ENCODE measurements around the gene NFIA.

Gene NFIA

GRCh38 chr1:61419657-61420056 is 337.3 kb downstream of the NFIA start:
- TF ChIP-seq ZNF274 (IDR thresholded peaks at IDR 0.05; ENCODE audit: low read depth, low read length), result no peak
- no peak overlapping the region for H3K4me3 ChIP-seq (ENCODE audit: low read length)

- TF ChIP-seq ZNF274 (IDR thresholded peaks at IDR 0.05; ENCODE audit: low read depth, low read length), result no peak
- H3K4me3 ChIP-seq (ENCODE audit: low read length), result no peak overlapping the region
These were observed 337.9 kb downstream of the NFIA start for GRCh38 chr1:61420243-61420642.

- no peak for TF ChIP-seq ZNF274 (IDR thresholded peaks at IDR 0.05; ENCODE audit: low read depth, low read length)
- no peak overlapping the region for H3K4me3 ChIP-seq (ENCODE audit: low read length)
These were observed 338.8 kb downstream of the NFIA start for GRCh38 chr1:61420909-61421835.

GRCh38 chr1:61423643-61424042 is 341.3 kb downstream of the NFIA start:
- H3K4me3 ChIP-seq (ENCODE audit: low read length), result no peak overlapping the region
- no peak for TF ChIP-seq ZNF274 (IDR thresholded peaks at IDR 0.05; ENCODE audit: low read depth, low read length)

GRCh38 chr1:61424382-61424781 is 342.0 kb downstream of the NFIA start:
- no peak overlapping the region for H3K4me3 ChIP-seq (ENCODE audit: low read length)
- no peak for TF ChIP-seq ZNF274 (IDR thresholded peaks at IDR 0.05; ENCODE audit: low read depth, low read length)

GRCh38 chr1:61425040-61425439 is 342.7 kb downstream of the NFIA start:
- H3K4me3 ChIP-seq (ENCODE audit: low read length), result no peak overlapping the region
- TF ChIP-seq ZNF274 (IDR thresholded peaks at IDR 0.05; ENCODE audit: low read depth, low read length), result no peak

GRCh38 chr1:61426254-61426653 is 343.9 kb downstream of the NFIA start:
- no peak overlapping the region for H3K4me3 ChIP-seq (ENCODE audit: low read length)
- TF ChIP-seq ZNF274 (IDR thresholded peaks at IDR 0.05; ENCODE audit: low read depth, low read length), result no peak

- no peak overlapping the region for H3K4me3 ChIP-seq (ENCODE audit: low read length)
- no peak for TF ChIP-seq ZNF274 (IDR thresholded peaks at IDR 0.05; ENCODE audit: low read depth, low read length)
These were observed 344.5 kb downstream of the NFIA start for GRCh38 chr1:61426885-61427284.

- TF ChIP-seq ZNF274 (IDR thresholded peaks at IDR 0.05; ENCODE audit: low read depth, low read length), result no peak
- H3K4me3 ChIP-seq (ENCODE audit: low read length), result no peak overlapping the region
These were observed 345.1 kb downstream of the NFIA start for GRCh38 chr1:61427510-61427909.

GRCh38 chr1:61428146-61428545 is 345.8 kb downstream of the NFIA start:
- no peak overlapping the region for H3K4me3 ChIP-seq (ENCODE audit: low read length)
- TF ChIP-seq ZNF274 (IDR thresholded peaks at IDR 0.05; ENCODE audit: low read depth, low read length), result no peak

- H3K4me3 ChIP-seq (ENCODE audit: low read length), result no peak overlapping the region
- TF ChIP-seq ZNF274 (IDR thresholded peaks at IDR 0.05; ENCODE audit: low read depth, low read length), result no peak
These were observed 350.4 kb downstream of the NFIA start for GRCh38 chr1:61432616-61433388.

- no peak for TF ChIP-seq ZNF274 (IDR thresholded peaks at IDR 0.05; ENCODE audit: low read depth, low read length)
- no peak overlapping the region for H3K4me3 ChIP-seq (ENCODE audit: low read length)
These were observed 351.3 kb downstream of the NFIA start for GRCh38 chr1:61433646-61434045.

- TF ChIP-seq ZNF274 (IDR thresholded peaks at IDR 0.05; ENCODE audit: low read depth, low read length), result no peak
These were observed 351.9 kb downstream of the NFIA start for GRCh38 chr1:61434276-61434675.

GRCh38 chr1:61435226-61435625 is 352.9 kb downstream of the NFIA start:
- TF ChIP-seq ZNF274 (IDR thresholded peaks at IDR 0.05; ENCODE audit: low read depth, low read length), result no peak
- H3K4me3 ChIP-seq (ENCODE audit: low read length), result no peak overlapping the region

More at GRCh38 chr1:61434276-61434675, 351.9 kb downstream of the NFIA start:
- no peak overlapping the region for H3K4me3 ChIP-seq (ENCODE audit: low read length)

GRCh38 chr1:61436016-61436415 is 353.7 kb downstream of the NFIA start:
- no peak for TF ChIP-seq ZNF274 (IDR thresholded peaks at IDR 0.05; ENCODE audit: low read depth, low read length)
- H3K4me3 ChIP-seq (ENCODE audit: low read length), result no peak overlapping the region
